MM.1S (cell line): ENCODE measurements around the gene PRR23E.

Experiments
- CTCF ChIP-seq: fragments of 300-600 bp; sonication (generic); IDR thresholded peaks from 2 replicates; pipeline ENCODE4 v1.5.1; 2016; ENCODE audit warnings: antibody characterized with exemption, low read length, mixed read lengths
- EZH2 ChIP-seq: fragments of 300-600 bp; sonication (generic); optimal IDR thresholded peaks from 2 replicates; pipeline ENCODE3; 2017; ENCODE audit warnings: low read depth, mild to moderate bottlenecking, antibody characterized with exemption, low read length, mixed read lengths
- EZH2phosphoT487 ChIP-seq: fragments of 300-600 bp; sonication (generic); IDR thresholded peaks from 2 replicates; pipeline ENCODE4 v1.6.1; 2018; ENCODE audit warnings: antibody characterized with exemption, low read length

DNA sequence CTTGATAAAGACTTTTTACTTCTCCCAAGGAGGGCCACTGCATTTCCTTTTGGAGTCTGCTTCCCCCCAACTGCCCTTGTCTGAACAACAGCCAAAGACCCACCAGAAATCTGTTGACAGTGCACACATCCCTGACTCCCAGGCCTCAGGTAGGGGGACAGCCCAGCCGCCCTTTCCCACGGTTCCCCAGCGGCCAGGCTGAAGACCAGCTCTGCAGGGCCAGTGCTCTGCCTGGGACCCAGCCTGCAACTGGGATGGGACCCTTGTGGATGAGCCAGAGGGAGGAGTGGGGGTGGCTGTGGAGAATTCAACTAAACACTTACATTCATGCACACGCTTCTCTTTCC is 8.1 kb upstream of the PRR23E start:
- no peak for TF ChIP-seq CTCF
- TF ChIP-seq EZH2 = no peak
- TF ChIP-seq EZH2phosphoT487 = no peak
